A673 (cell line): ENCODE results near the gene DMBX1. TPM values are rescaled to one million over a fixed set of nuclear protein-coding genes. Genes with fewer than 3 reads are reported as not detected.

Experiments
- BruUV-seq: library from RNA; stranded (reverse); fragments of 400-500 nt; replicated peaks from 2 replicates; lab custom pipeline; 2021; lab: Mats Ljungman, UMichigan
- CTCF ChIA-PET: fragments of 300-600 bp; sonication (Branson Sonifier 250); formaldehyde crosslinking; loops from one replicate; lab custom pipeline; 2022; ENCODE audit warnings: antibody characterized with exemption; lab: Charles Lee
- POLR2A ChIA-PET: fragments of 300-600 bp; sonication (Branson Sonifier 250); formaldehyde crosslinking; loops from one replicate; lab custom pipeline; 2022; ENCODE audit warnings: antibody characterized with exemption; ENCODE audit not compliant: low non-redundant PET; lab: Charles Lee
- DNase-seq: peaks from one replicate; pipeline ENCODE4 v3.0.0-alpha.2; 2015; ENCODE audit warnings: low spot score
- H3K27ac ChIP-seq: fragments of 200-600 bp; sonication (generic); 2 replicates; pipeline ENCODE4 v1.5.1; 2016; ENCODE audit warnings: mixed run types, low read depth, mild to moderate bottlenecking, mixed read lengths, antibody characterized with exemption, low read length; ENCODE audit not compliant: poor library complexity, severe bottlenecking
- H3K27me3 ChIP-seq: fragments of 200-600 bp; sonication (generic); replicated peaks from 2 replicates; pipeline ENCODE4 v1.6.1; 2017; ENCODE audit warnings: mixed run types, low read depth, mild to moderate bottlenecking, mixed read lengths, antibody characterized with exemption, low read length; ENCODE audit not compliant: insufficient read depth, poor library complexity
- H3K36me3 ChIP-seq: fragments of 200-600 bp; sonication (generic); 2 replicates; pipeline ENCODE4 v1.6.1; 2016; ENCODE audit warnings: mixed run types, mild to moderate bottlenecking, mixed read lengths, antibody characterized with exemption, low read length; ENCODE audit not compliant: insufficient read depth, poor library complexity, severe bottlenecking
- H3K4me1 ChIP-seq: fragments of 200-600 bp; sonication (generic); 2 replicates; pipeline ENCODE4 v1.6.1; 2017; ENCODE audit warnings: mixed run types, mild to moderate bottlenecking, mixed read lengths, antibody characterized with exemption, low read length; ENCODE audit not compliant: insufficient read depth, poor library complexity, severe bottlenecking
- H3K4me3 ChIP-seq: fragments of 200-600 bp; sonication (generic); 2 replicates; pipeline ENCODE4 v1.5.1; 2016; ENCODE audit warnings: low read depth, mixed run types, mild to moderate bottlenecking, mixed read lengths, low read length; ENCODE audit not compliant: poor library complexity, severe bottlenecking
- H3K9me3 ChIP-seq: fragments of 200-600 bp; sonication (generic); 2 replicates; pipeline ENCODE4 v1.6.1; 2016; ENCODE audit warnings: mixed run types, low read depth, mild to moderate bottlenecking, mixed read lengths, antibody characterized with exemption, low read length; ENCODE audit not compliant: poor library complexity, severe bottlenecking
- EZH2 ChIP-seq: fragments of 200-600 bp; sonication (generic); IDR thresholded peaks from 2 replicates; pipeline ENCODE4 v1.6.1; 2017; ENCODE audit warnings: borderline replicate concordance, low read depth, mild to moderate bottlenecking, mixed read lengths, antibody characterized with exemption, low read length; ENCODE audit not compliant: poor library complexity, severe bottlenecking
- intact Hi-C: fragments of 100-400 bp; cut with micrococcal nuclease; formaldehyde crosslinking; loops from one replicate; pipeline ENCODE4 v1.10.0; 2022; ENCODE audit not compliant: unreplicated experiment
- total RNA-seq: library from RNA; stranded (reverse); gene quantifications from 2 replicates; pipeline ENCODE4 v1.2.3, GENCODE V29; 2021
- TF ChIP-seq, protein P1 (sequence below): fragments of 300-800, 200-600 bp; sonication (generic); conservative IDR thresholded peaks from 2 replicates; pipeline ENCODE4 v1.5.1; 2017; ENCODE audit warnings: low read depth, mild to moderate bottlenecking, antibody characterized with exemption, low read length, moderate library complexity, mixed read lengths

DMBX1 gene
- total RNA-seq, 1 experiment from 2014 or later = 0.69 TPM

DNA sequence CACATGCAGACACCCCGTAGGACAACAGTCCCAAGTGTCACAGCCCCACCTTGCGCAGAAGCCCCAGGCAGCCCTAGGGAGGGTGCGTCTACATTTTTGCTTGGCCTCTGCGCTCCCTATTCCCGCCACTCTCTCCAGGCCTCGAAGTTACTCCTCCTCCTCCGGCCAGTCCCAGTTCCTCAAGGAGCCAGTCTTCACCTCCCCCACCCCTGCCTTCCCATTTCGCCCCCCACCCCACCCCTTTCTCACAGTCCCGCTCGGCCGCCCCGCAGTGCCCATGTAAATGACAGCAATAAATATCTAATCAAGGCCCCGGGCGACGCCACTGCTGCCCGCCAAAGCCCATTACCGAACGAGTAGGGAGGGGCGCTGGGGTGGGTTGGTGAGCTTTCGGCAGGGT lies 3.2 kb downstream of the DMBX1 start:
- no peak overlapping the region for H3K4me3 ChIP-seq
- BruUV-seq = no TSS peak
- CTCF ChIA-PET = no interaction called here

DNA sequence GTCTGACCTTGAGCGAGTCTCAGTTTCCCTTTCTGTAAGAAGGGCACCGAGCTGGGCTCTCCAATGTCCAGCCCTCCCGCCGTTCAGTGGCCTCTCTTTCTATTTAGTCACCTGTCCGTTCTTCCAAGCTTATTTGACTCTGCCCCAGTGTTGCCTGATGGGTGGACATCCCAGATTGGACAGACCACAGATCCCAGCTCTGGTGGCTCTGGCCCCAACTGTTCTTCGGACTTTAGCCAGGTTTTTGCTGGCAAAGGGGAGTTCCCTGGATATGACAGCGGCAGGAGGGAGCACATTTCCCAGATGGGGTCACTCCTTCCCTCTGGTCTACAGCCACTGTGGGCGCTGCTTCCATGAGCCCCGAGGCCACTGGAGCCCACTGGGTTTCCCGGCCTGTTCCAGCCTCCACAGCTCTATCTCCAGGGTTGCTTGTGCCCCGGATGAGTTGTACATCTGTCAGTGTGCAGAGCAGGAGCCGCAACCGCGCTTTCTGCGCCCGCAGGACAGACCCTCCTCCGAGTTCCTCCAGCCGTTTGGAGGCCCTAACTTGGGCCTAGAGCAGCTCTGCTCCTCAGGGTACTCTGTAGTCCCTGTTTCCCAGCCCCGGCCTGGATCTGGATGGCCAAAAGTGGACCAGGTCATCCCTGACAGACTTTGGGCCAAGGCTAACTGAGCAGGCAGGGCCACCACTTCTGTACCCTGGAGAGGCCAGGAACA lies 3.8 kb downstream of the DMBX1 start:
- no peaks in the 10 kb centered on the region for H3K36me3 ChIP-seq
- peaks cover 39% of the 10 kb centered on the region for H3K27me3 ChIP-seq
- CTCF ChIA-PET = no interaction called here
- H3K4me1 ChIP-seq = peaks cover 13% of the 10 kb centered on the region
- POLR2A ChIA-PET = no interaction called here
- no peak overlapping the region for H3K27ac ChIP-seq
- BruUV-seq = no TSS peak
- TF ChIP-seq, protein P1, sequence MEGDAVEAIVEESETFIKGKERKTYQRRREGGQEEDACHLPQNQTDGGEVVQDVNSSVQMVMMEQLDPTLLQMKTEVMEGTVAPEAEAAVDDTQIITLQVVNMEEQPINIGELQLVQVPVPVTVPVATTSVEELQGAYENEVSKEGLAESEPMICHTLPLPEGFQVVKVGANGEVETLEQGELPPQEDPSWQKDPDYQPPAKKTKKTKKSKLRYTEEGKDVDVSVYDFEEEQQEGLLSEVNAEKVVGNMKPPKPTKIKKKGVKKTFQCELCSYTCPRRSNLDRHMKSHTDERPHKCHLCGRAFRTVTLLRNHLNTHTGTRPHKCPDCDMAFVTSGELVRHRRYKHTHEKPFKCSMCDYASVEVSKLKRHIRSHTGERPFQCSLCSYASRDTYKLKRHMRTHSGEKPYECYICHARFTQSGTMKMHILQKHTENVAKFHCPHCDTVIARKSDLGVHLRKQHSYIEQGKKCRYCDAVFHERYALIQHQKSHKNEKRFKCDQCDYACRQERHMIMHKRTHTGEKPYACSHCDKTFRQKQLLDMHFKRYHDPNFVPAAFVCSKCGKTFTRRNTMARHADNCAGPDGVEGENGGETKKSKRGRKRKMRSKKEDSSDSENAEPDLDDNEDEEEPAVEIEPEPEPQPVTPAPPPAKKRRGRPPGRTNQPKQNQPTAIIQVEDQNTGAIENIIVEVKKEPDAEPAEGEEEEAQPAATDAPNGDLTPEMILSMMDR = no peak
- intact Hi-C loops = no loop called here
- no peak for DNase-seq
- no peak overlapping the region for H3K4me3 ChIP-seq
- H3K9me3 ChIP-seq = no peaks in the 10 kb centered on the region

More for the DNA sequence above, 3.2 kb downstream of the DMBX1 start:
- H3K36me3 ChIP-seq = no peaks in the 10 kb centered on the region
- H3K9me3 ChIP-seq = no peaks in the 10 kb centered on the region
- intact Hi-C loops = no loop called here
- POLR2A ChIA-PET = no interaction called here
- H3K27ac ChIP-seq = no peak overlapping the region
- TF ChIP-seq, protein P1 = no peak
- TF ChIP-seq EZH2 = no peak
- peaks cover 44% of the 10 kb centered on the region for H3K27me3 ChIP-seq
- peaks cover 13% of the 10 kb centered on the region for H3K4me1 ChIP-seq
- DNase-seq = no peak

DNA sequence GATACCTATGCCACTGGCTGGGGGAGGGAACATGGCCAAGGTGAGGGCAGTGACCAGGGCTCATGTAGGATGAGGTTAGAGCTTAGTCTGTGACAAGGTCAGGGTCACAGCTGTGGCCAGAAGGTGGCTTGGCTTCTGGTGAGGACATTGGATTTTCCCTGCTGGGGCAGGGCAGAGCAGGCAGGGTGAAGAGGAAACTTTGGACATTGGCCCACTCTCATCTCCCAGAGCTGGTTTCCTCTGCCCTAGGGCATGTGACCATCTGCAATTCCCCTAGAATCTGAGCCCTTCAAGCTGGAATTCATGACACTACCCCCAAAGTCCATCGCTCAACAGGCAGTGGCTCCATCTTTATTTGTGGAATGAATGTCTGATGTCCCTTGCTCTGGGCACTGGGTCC lies 5.3 kb downstream of the DMBX1 start:
- CTCF ChIA-PET = interaction anchor here (1.2 kb wide), 1 partner anchor 53 kb away, joined by 3 read pairs; no protein-coding TSS in a partner anchor

More for the DNA sequence above, 5.3 kb downstream of the DMBX1 start:
- no TSS peak for BruUV-seq
- no peak overlapping the region for H3K27ac ChIP-seq
- POLR2A ChIA-PET = no interaction called here
- intact Hi-C loops = no loop called here
- no peak for DNase-seq
- H3K4me1 ChIP-seq = peaks cover 6% of the 10 kb centered on the region
- no peaks in the 10 kb centered on the region for H3K9me3 ChIP-seq
- H3K4me3 ChIP-seq = no peak overlapping the region
- peaks cover 25% of the 10 kb centered on the region for H3K27me3 ChIP-seq
- H3K36me3 ChIP-seq = no peaks in the 10 kb centered on the region
- TF ChIP-seq EZH2 = no peak
- TF ChIP-seq, protein P1 = no peak
